Activated CD8-positive, alpha-beta T cell treated with anti-CD3 and anti-CD28 coated beads for 36 hours (primary cell): Measurements from ENCODE around the gene GGACT. TPM values are rescaled to one million over a fixed set of nuclear protein-coding genes. Genes with fewer than 3 reads are reported as not detected.

ENCODE experiments used
- ATAC-seq: fragments of 200-7000 bp; cut with Tn5 transposase; one replicate; pipeline ENCODE4 v1.10.0; 2021; ENCODE audit warnings: mild to moderate bottlenecking, moderate library complexity
- CTCF ChIA-PET: fragments of 350-600 bp; sonication (Branson Sonifier 250); formaldehyde crosslinking; loops from one replicate; lab custom pipeline; 2021; ENCODE audit warnings: antibody characterized with exemption; lab: Charles Lee
- POLR2A ChIA-PET: fragments of 350-600 bp; sonication (Branson Sonifier 250); formaldehyde crosslinking; loops from one replicate; lab custom pipeline; 2021; ENCODE audit warnings: antibody characterized with exemption; lab: Charles Lee
- DNase-seq: peaks from one replicate; pipeline ENCODE4 v3.0.0-alpha.2; 2020
- H3K27ac Mint-ChIP-seq: one replicate; pipeline ENCODE4 v1.8.0; 2021; ENCODE audit warnings: mild to moderate bottlenecking, mixed read lengths
- H3K27me3 Mint-ChIP-seq: one replicate; pipeline ENCODE4 v1.8.0; 2021; ENCODE audit warnings: mixed read lengths
- H3K36me3 Mint-ChIP-seq: one replicate; pipeline ENCODE4 v1.8.0; 2021; ENCODE audit warnings: low read depth, mixed read lengths
- H3K4me1 Mint-ChIP-seq: one replicate; pipeline ENCODE4 v1.8.0; 2021; ENCODE audit warnings: low read depth, mixed read lengths
- H3K4me3 Mint-ChIP-seq: one replicate; pipeline ENCODE4 v1.8.0; 2021; ENCODE audit warnings: mild to moderate bottlenecking, moderate library complexity, mixed read lengths
- H3K9me3 Mint-ChIP-seq: one replicate; pipeline ENCODE4 v1.8.0; 2021; ENCODE audit warnings: mixed read lengths
- CTCF ChIP-seq: fragments of 200-600 bp; IDR thresholded peaks from one replicate; pipeline ENCODE4 v1.8.0; 2022; ENCODE audit warnings: antibody characterized with exemption, mild to moderate bottlenecking
- intact Hi-C: fragments of 100-400 bp; cut with micrococcal nuclease; formaldehyde crosslinking; loops from one replicate; pipeline ENCODE4 v1.10.0; 2022
- total RNA-seq, 2 experiments: library from RNA; stranded (reverse); gene quantifications; one replicate each; pipeline ENCODE4 v1.2.3, GENCODE V29; 2021

The GGACT gene
- total RNA-seq, 2 experiments from 2014 or later: 4.0 to 5.3 TPM

DNA sequence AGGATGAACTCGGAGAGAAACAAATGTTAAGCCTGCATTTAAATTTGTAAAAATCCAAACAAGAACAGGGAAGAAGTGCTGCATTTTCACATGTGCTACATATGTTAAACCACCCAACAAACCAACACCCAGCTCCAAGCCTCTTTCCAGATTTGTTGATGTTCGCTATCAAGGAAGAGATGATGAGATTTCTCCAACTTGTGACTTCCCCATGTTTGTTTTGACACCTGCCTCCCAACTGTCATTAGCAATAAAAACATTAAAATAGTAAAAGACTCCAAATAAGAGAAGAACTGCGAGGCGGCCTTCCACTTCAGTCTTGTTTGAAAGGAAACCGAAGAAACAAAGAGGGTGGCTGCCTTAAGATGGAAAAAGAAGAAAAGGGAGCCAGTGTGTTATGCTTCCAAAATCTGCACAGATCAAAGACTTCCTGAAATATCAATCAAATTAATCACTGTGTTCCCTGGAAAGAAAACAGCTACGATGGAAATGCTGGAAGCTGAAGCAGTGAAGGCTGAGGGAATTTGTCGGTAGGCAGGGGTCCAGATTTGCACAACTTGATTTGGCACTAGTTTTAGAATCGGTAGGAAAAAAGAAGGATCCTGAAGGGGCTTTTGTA is 14.0 kb upstream of the GGACT start:
- ATAC-seq (no peak), DNase-seq (no peak)
- Mint-ChIP-seq H3K4me3 (no peak overlapping the region), H3K27ac (no peak overlapping the region), H3K4me1 (no peaks in the 10 kb centered on the region), H3K9me3 (no peaks in the 10 kb centered on the region), H3K27me3 (no peaks in the 10 kb centered on the region), H3K36me3 (peaks cover 6% of the 10 kb centered on the region)
- POLR2A ChIA-PET: interaction anchor here (0.7 kb wide), 1 partner anchor 29 kb away, joined by 4 read pairs; no protein-coding TSS in a partner anchor
- intact Hi-C loops: no loop called here
- CTCF ChIA-PET: interaction anchor here (1.3 kb wide), 1 partner anchor 13 kb away, joined by 3 read pairs; no protein-coding TSS in a partner anchor
- no peak for TF ChIP-seq CTCF

- no peak for DNase-seq
- Mint-ChIP-seq H3K27me3 (no peaks in the 10 kb centered on the region), H3K36me3 (no peaks in the 10 kb centered on the region), H3K9me3 (no peaks in the 10 kb centered on the region), H3K4me1 (no peaks in the 10 kb centered on the region), H3K4me3 (no peak overlapping the region), H3K27ac (no peak overlapping the region)
- CTCF ChIA-PET: interaction anchor here (1.3 kb wide), 1 partner anchor 12 kb away, joined by 3 read pairs; no protein-coding TSS in a partner anchor
- intact Hi-C loops: no loop called here
- no peak for TF ChIP-seq CTCF
- POLR2A ChIA-PET: no interaction called here
- no peak for ATAC-seq
Observed at GRCh38 chr13:100601716-100602115, 13.1 kb upstream of the GGACT start.

DNA sequence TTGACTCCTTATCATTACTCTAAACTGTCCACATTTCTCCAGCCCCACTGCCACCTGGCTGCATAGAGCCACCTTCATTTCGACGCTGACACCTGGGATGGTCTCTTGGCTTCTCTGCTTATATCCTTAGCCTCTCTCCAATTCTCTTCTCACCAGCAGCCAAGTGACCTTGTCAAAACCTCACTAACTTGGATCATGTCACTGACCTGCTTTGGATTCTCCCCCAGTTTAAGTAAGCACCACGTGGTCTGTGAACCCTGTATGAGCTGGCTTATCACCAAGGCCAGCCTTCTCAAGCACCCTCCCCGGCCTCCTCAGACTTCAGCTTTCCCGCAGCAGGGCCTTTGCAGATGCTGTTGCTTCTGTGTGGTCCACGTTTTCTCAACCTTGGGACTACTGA is 12.3 kb upstream of the GGACT start:
- TF ChIP-seq CTCF: no peak
- ChIA-PET POLR2A (interaction anchor here (0.6 kb wide), 1 partner anchor 513 kb away, joined by 3 read pairs; no protein-coding TSS in a partner anchor), CTCF (interaction anchor here (1.0 kb wide), 1 partner anchor 29 kb away, joined by 4 read pairs; no protein-coding TSS in a partner anchor)
- ATAC-seq: no peak
- H3K27me3 Mint-ChIP-seq: no peaks in the 10 kb centered on the region
- no peaks in the 10 kb centered on the region for H3K4me1 Mint-ChIP-seq
- H3K36me3 Mint-ChIP-seq: no peaks in the 10 kb centered on the region
- no peak for DNase-seq
- no peak overlapping the region for H3K4me3 Mint-ChIP-seq
- H3K27ac Mint-ChIP-seq: no peak overlapping the region
- no peaks in the 10 kb centered on the region for H3K9me3 Mint-ChIP-seq
- intact Hi-C loops: no loop called here

GRCh38 chr13:100600461-100600860 is 11.9 kb upstream of the GGACT start:
- TF ChIP-seq CTCF: no peak
- POLR2A ChIA-PET: interaction anchor here (0.6 kb wide), 1 partner anchor 514 kb away, joined by 3 read pairs; no protein-coding TSS in a partner anchor
- H3K9me3 Mint-ChIP-seq: no peaks in the 10 kb centered on the region
- H3K4me1 Mint-ChIP-seq: no peaks in the 10 kb centered on the region
- ATAC-seq: no peak
- CTCF ChIA-PET: interaction anchor here (1.0 to 1.5 kb wide), 2 partner anchors 11 to 28 kb away, joined by 4 to 7 read pairs; partner anchors contain the start of gene GGACT
- no peak for DNase-seq
- H3K27me3 Mint-ChIP-seq: no peaks in the 10 kb centered on the region
- no peaks in the 10 kb centered on the region for H3K36me3 Mint-ChIP-seq
- intact Hi-C loops: no loop called here
- no peak overlapping the region for H3K4me3 Mint-ChIP-seq
- no peak overlapping the region for H3K27ac Mint-ChIP-seq

DNA sequence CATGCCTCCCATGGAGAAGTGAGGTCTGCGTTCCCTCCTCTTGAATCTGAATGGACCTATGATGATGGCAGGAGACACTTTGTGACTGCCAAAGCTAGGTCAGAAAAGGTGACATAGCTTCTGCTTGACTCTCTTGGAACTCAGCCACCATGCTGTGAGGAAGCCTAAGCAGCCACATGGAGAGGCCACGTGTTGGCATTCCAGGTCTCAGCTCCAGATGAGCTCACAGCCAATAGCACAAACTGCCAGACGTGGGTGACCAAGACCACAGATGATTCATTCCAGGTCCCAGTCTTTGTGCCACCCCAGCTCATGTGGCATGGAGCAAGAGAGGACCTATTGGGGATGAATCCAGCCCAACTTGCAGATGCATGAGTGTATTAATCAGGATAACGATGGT is 8.7 kb upstream of the GGACT start:
- no peaks in the 10 kb centered on the region for H3K4me1 Mint-ChIP-seq
- H3K4me3 Mint-ChIP-seq: no peak overlapping the region
- peaks cover 1% of the 10 kb centered on the region for H3K27me3 Mint-ChIP-seq
- ChIA-PET CTCF (interaction anchor here (0.7 kb wide), 1 partner anchor 8 kb away, joined by 3 read pairs; the partner anchor contains the start of gene GGACT), POLR2A (no interaction called here)
- no peaks in the 10 kb centered on the region for H3K9me3 Mint-ChIP-seq
- ATAC-seq (no peak), DNase-seq (no peak)
- no peak overlapping the region for H3K27ac Mint-ChIP-seq
- H3K36me3 Mint-ChIP-seq: no peaks in the 10 kb centered on the region
- intact Hi-C loops: no loop called here
- no peak for TF ChIP-seq CTCF
